OCI-LY3 (cell line): ENCODE data around the gene TRMT2B.

ENCODE experiments used
- H2AFZ ChIP-seq: fragments of 200-600, 300-600 bp; shearing (Covaris generic); 2 replicates; pipeline ENCODE4 v1.6.0; 2014; ENCODE audit warnings: antibody characterized with exemption, low read depth, low read length
- H3K27ac ChIP-seq: fragments of 200-600, 300-600 bp; sonication (generic); 2 replicates; pipeline ENCODE4 v1.5.1; 2014; ENCODE audit warnings: mild to moderate bottlenecking, low read length, moderate library complexity, mixed read lengths
- H3K27me3 ChIP-seq: fragments of 200-600, 300-600 bp; sonication (generic); 2 replicates; pipeline ENCODE4 v1.6.1; 2014; ENCODE audit warnings: low read depth, low read length, mixed read lengths
- H3K36me3 ChIP-seq: fragments of 200-600, 300-600 bp; sonication (generic); replicated peaks from 2 replicates; pipeline ENCODE3; 2014; ENCODE audit warnings: low read depth, low read length, mixed read lengths
- H3K4me1 ChIP-seq: fragments of 300-600, 200-600 bp; sonication (generic); 2 replicates; pipeline ENCODE4 v1.6.1; 2014; ENCODE audit warnings: low read length, mixed read lengths
- H3K4me2 ChIP-seq: fragments of 200-600, 300-600 bp; sonication (generic); 2 replicates; pipeline ENCODE4 v1.6.1; 2014; ENCODE audit warnings: low read length, mixed read lengths
- H3K4me3 ChIP-seq: fragments of 300-600, 200-600 bp; sonication (generic); 2 replicates; pipeline ENCODE4 v1.5.1; 2014; ENCODE audit warnings: antibody characterized with exemption, mild to moderate bottlenecking, low read length, moderate library complexity
- H3K79me2 ChIP-seq: fragments of 300-600, 200-600 bp; shearing (Covaris generic); 2 replicates; pipeline ENCODE4 v1.6.1; 2014; ENCODE audit warnings: mild to moderate bottlenecking, low read length, mixed read lengths
- H3K9ac ChIP-seq: fragments of 300-600, 200-600 bp; shearing (Covaris generic); 2 replicates; pipeline ENCODE4 v1.6.0; 2014; ENCODE audit warnings: mild to moderate bottlenecking, low read length, moderate library complexity
- H3K9me3 ChIP-seq: fragments of 200-600, 300-600 bp; shearing (Covaris generic); 2 replicates; pipeline ENCODE4 v1.6.1; 2014; ENCODE audit warnings: low read length, mixed read lengths; ENCODE audit not compliant: insufficient read depth
- H4K20me1 ChIP-seq: fragments of 200-600, 300-600 bp; sonication (generic); 2 replicates; pipeline ENCODE4 v1.6.1; 2016; ENCODE audit warnings: low read length, mixed read lengths; ENCODE audit not compliant: insufficient read depth
- EZH2phosphoT487 ChIP-seq: fragments of 200-600 bp; shearing (Covaris generic); IDR thresholded peaks from 2 replicates; pipeline ENCODE4 v1.6.1; 2018; ENCODE audit warnings: antibody characterized with exemption, mixed run types, low read depth
- TF ChIP-seq, protein P1 (sequence below): fragments of 200-600, 300-600 bp; sonication (generic); IDR thresholded peaks from 2 replicates; pipeline ENCODE4 v1.5.1; 2014; ENCODE audit warnings: antibody characterized with exemption, low read length, low read depth

The TRMT2B gene

GRCh38 chrX:100973411-100973810, 78.5 kb downstream of the TRMT2B start:
- Histone ChIP-seq H3K9ac (no peak overlapping the region), H3K27me3 (no peaks in the 10 kb centered on the region)

DNA sequence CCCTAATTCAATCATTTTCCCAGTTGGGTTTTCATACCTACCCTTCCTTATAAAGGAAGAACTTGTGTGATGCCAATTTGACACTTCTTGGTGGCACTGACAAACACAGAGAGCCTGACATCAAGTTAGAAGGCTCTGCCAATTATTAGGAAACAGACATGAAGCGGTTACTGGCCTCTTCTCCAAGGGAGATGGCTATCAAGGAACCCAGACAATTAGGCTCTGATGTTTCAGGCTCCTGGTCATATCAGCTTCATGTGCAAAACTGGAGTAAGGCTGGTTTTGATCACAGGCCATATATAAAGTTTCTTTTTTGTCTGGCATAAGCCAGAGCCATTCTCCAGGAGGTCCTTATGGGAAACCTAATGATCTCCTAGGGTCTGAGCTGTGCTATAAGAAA, 82.0 kb downstream of the TRMT2B start:
- Histone ChIP-seq H3K36me3 (no peaks in the 10 kb centered on the region), H4K20me1 (no peaks in the 10 kb centered on the region), H3K27ac (no peak overlapping the region), H3K4me3 (no peak overlapping the region), H3K9me3 (no peaks in the 10 kb centered on the region), H3K79me2 (no peaks in the 10 kb centered on the region), H3K9ac (no peak overlapping the region), H2AFZ (no peak overlapping the region), H3K4me1 (no peaks in the 10 kb centered on the region), H3K27me3 (no peaks in the 10 kb centered on the region), H3K4me2 (no peak overlapping the region)
- TF ChIP-seq, protein P1, sequence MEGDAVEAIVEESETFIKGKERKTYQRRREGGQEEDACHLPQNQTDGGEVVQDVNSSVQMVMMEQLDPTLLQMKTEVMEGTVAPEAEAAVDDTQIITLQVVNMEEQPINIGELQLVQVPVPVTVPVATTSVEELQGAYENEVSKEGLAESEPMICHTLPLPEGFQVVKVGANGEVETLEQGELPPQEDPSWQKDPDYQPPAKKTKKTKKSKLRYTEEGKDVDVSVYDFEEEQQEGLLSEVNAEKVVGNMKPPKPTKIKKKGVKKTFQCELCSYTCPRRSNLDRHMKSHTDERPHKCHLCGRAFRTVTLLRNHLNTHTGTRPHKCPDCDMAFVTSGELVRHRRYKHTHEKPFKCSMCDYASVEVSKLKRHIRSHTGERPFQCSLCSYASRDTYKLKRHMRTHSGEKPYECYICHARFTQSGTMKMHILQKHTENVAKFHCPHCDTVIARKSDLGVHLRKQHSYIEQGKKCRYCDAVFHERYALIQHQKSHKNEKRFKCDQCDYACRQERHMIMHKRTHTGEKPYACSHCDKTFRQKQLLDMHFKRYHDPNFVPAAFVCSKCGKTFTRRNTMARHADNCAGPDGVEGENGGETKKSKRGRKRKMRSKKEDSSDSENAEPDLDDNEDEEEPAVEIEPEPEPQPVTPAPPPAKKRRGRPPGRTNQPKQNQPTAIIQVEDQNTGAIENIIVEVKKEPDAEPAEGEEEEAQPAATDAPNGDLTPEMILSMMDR = no peak
- TF ChIP-seq EZH2phosphoT487 = no peak

More at GRCh38 chrX:100973411-100973810, 78.5 kb downstream of the TRMT2B start:
- no peaks in the 10 kb centered on the region for H3K9me3 ChIP-seq
- H3K4me1 ChIP-seq = no peaks in the 10 kb centered on the region
- no peaks in the 10 kb centered on the region for H4K20me1 ChIP-seq
- H3K79me2 ChIP-seq = no peaks in the 10 kb centered on the region
- H2AFZ ChIP-seq = no peak overlapping the region
- no peak overlapping the region for H3K27ac ChIP-seq
- no peak overlapping the region for H3K4me3 ChIP-seq
- H3K4me2 ChIP-seq = no peak overlapping the region
- no peaks in the 10 kb centered on the region for H3K36me3 ChIP-seq
- TF ChIP-seq EZH2phosphoT487 = no peak
- TF ChIP-seq, protein P1 = no peak

DNA sequence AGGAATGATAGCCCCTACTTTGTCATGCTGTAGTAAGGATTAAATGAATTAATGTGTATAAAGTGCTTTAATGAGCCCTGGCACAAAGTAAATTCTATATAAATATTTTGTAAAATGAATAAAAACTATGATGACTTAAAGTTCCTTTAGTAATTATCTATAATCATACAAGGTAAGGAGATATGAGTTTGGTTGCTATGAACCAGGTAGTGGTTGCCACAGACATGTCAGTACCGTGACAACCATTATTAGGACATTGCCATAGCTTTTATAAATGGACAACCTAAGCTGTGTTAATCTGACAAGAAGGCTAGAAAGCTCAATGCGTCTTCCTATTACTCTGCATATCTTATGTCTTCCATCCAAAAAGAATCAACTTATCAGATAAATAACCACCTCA, 82.5 kb downstream of the TRMT2B start, which contains the start of gene ARL13A:
Gene ARL13A (plus strand): TSS at position 301 of the 400 bp plus-strand sequence. CDS start 3,982 bp downstream, outside the sequence.
- TF ChIP-seq, protein P1 = no peak
- TF ChIP-seq EZH2phosphoT487 = no peak
- H3K27ac ChIP-seq = no peak within 1 kb of the TSS
- no peaks in the 10 kb centered on the region for H3K36me3 ChIP-seq
- H3K79me2 ChIP-seq = no peaks in the 10 kb centered on the region
- H3K4me3 ChIP-seq = no peak within 1 kb of the TSS
- H2AFZ ChIP-seq = no peak within 1 kb of the TSS
- no peaks in the 10 kb centered on the region for H3K27me3 ChIP-seq
- no peaks in the 10 kb centered on the region for H4K20me1 ChIP-seq
- H3K9me3 ChIP-seq = no peaks in the 10 kb centered on the region
- H3K4me1 ChIP-seq = no peaks in the 10 kb centered on the region
- H3K4me2 ChIP-seq = no peak within 1 kb of the TSS
- no peak within 1 kb of the TSS for H3K9ac ChIP-seq

DNA sequence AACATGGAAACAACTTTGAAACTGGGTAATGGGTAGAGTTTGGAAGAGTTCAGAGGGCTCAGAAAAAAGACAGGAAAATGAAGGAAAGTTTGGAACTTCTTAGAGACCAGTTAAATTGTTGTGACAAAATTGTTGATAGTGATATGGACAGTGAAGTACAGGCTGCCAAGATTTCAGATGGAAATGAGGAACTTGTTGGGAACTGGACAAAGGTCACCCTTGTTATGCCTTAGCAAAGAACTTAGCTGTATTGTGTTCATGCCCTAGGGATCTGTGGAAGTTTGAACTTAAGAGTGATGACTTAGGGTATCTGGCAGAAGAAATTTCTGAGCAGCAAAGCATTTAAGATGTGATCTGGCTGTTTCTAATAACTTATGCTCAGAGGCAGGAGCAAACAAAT, 87.5 kb downstream of the TRMT2B start:
- no peak overlapping the region for H3K27ac ChIP-seq
- H4K20me1 ChIP-seq = no peaks in the 10 kb centered on the region
- H3K9ac ChIP-seq = no peak overlapping the region
- H3K36me3 ChIP-seq = no peaks in the 10 kb centered on the region
- no peak overlapping the region for H3K4me3 ChIP-seq
- H3K79me2 ChIP-seq = no peaks in the 10 kb centered on the region
- no peak overlapping the region for H3K4me2 ChIP-seq
- H3K4me1 ChIP-seq = no peaks in the 10 kb centered on the region
- H3K27me3 ChIP-seq = no peaks in the 10 kb centered on the region
- no peaks in the 10 kb centered on the region for H3K9me3 ChIP-seq
- H2AFZ ChIP-seq = no peak overlapping the region
- TF ChIP-seq EZH2phosphoT487 = no peak
- TF ChIP-seq, protein P1 = no peak
